Activated CD8-positive, alpha-beta T cell treated with anti-CD3 and anti-CD28 coated beads for 36 hours (primary cell): ENCODE results near the gene CDH23. TPM values are rescaled to one million over a fixed set of nuclear protein-coding genes. Genes with fewer than 3 reads are reported as not detected.
A peak's percentile ranks its signal among the peaks of the same experiment; 100 is the strongest.

Source experiments
- ATAC-seq: fragments of 200-7000 bp; cut with Tn5 transposase; one replicate; pipeline ENCODE4 v1.10.0; 2021; ENCODE audit warnings: mild to moderate bottlenecking, moderate library complexity
- CTCF ChIA-PET: fragments of 350-600 bp; sonication (Branson Sonifier 250); formaldehyde crosslinking; loops from one replicate; lab custom pipeline; 2021; ENCODE audit warnings: antibody characterized with exemption; lab: Charles Lee
- POLR2A ChIA-PET: fragments of 350-600 bp; sonication (Branson Sonifier 250); formaldehyde crosslinking; loops from one replicate; lab custom pipeline; 2021; ENCODE audit warnings: antibody characterized with exemption; lab: Charles Lee
- DNase-seq: peaks from one replicate; pipeline ENCODE4 v3.0.0-alpha.2; 2020
- H3K27ac Mint-ChIP-seq: one replicate; pipeline ENCODE4 v1.8.0; 2021; ENCODE audit warnings: mild to moderate bottlenecking, mixed read lengths
- H3K27me3 Mint-ChIP-seq: one replicate; pipeline ENCODE4 v1.8.0; 2021; ENCODE audit warnings: mixed read lengths
- H3K36me3 Mint-ChIP-seq: one replicate; pipeline ENCODE4 v1.8.0; 2021; ENCODE audit warnings: low read depth, mixed read lengths
- H3K4me1 Mint-ChIP-seq: one replicate; pipeline ENCODE4 v1.8.0; 2021; ENCODE audit warnings: low read depth, mixed read lengths
- H3K4me3 Mint-ChIP-seq: one replicate; pipeline ENCODE4 v1.8.0; 2021; ENCODE audit warnings: mild to moderate bottlenecking, moderate library complexity, mixed read lengths
- H3K9me3 Mint-ChIP-seq: one replicate; pipeline ENCODE4 v1.8.0; 2021; ENCODE audit warnings: mixed read lengths
- intact Hi-C: fragments of 100-400 bp; cut with micrococcal nuclease; formaldehyde crosslinking; loops from one replicate; pipeline ENCODE4 v1.10.0; 2022
- total RNA-seq, 2 experiments: library from RNA; stranded (reverse); gene quantifications; one replicate each; pipeline ENCODE4 v1.2.3, GENCODE V29; 2021
- TF ChIP-seq, protein P1 (sequence below): fragments of 200-600 bp; IDR thresholded peaks from one replicate; pipeline ENCODE4 v1.8.0; 2022; ENCODE audit warnings: antibody characterized with exemption, mild to moderate bottlenecking

The CDH23 gene
- total RNA-seq, 2 experiments from 2014 or later, result 2.4 to 2.7 TPM

DNA sequence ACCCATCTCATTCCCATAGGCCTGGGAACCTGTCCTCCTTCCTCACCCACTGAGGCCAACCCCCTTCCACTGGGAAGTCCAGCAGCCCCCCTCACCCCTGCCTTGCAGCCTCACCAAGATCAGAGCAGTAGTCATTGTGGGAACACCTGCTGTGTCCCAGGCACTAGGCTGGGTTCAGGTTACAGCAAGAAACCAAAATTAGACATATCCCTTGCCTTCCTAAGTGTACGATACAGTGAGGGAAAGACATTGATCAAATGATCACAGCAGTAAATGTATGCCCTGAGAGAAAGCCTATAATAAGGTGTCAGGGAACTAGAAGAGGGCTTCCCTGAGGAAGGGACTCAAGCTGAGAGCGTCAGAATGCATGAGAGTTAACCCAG is 339.8 kb downstream of the CDH23 start:
- no peak for DNase-seq
- Mint-ChIP-seq H3K27me3 (no peaks in the 10 kb centered on the region), H3K4me3 (peak overlapping the region; percentile 76), H3K4me1 (peaks cover 99% of the 10 kb centered on the region), H3K27ac (peak overlapping the region; percentile 97), H3K9me3 (peaks cover 3% of the 10 kb centered on the region), H3K36me3 (peaks cover 11% of the 10 kb centered on the region)
- peak; percentile 14 for ATAC-seq
- CTCF ChIA-PET, result interaction anchor here (0.9 to 2.2 kb wide), 8 partner anchors 10 to 102 kb away, joined by 3 to 10 read pairs (median 4); no protein-coding TSS in a partner anchor
- TF ChIP-seq, protein P1, sequence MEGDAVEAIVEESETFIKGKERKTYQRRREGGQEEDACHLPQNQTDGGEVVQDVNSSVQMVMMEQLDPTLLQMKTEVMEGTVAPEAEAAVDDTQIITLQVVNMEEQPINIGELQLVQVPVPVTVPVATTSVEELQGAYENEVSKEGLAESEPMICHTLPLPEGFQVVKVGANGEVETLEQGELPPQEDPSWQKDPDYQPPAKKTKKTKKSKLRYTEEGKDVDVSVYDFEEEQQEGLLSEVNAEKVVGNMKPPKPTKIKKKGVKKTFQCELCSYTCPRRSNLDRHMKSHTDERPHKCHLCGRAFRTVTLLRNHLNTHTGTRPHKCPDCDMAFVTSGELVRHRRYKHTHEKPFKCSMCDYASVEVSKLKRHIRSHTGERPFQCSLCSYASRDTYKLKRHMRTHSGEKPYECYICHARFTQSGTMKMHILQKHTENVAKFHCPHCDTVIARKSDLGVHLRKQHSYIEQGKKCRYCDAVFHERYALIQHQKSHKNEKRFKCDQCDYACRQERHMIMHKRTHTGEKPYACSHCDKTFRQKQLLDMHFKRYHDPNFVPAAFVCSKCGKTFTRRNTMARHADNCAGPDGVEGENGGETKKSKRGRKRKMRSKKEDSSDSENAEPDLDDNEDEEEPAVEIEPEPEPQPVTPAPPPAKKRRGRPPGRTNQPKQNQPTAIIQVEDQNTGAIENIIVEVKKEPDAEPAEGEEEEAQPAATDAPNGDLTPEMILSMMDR, result no peak
- POLR2A ChIA-PET, result interaction anchor here (1.1 to 7.9 kb wide), 7 partner anchors 8 to 41 kb away, joined by 3 to 59 read pairs (median 15); partner anchors contain the start of gene VSIR
- intact Hi-C loops, result no loop called here

DNA sequence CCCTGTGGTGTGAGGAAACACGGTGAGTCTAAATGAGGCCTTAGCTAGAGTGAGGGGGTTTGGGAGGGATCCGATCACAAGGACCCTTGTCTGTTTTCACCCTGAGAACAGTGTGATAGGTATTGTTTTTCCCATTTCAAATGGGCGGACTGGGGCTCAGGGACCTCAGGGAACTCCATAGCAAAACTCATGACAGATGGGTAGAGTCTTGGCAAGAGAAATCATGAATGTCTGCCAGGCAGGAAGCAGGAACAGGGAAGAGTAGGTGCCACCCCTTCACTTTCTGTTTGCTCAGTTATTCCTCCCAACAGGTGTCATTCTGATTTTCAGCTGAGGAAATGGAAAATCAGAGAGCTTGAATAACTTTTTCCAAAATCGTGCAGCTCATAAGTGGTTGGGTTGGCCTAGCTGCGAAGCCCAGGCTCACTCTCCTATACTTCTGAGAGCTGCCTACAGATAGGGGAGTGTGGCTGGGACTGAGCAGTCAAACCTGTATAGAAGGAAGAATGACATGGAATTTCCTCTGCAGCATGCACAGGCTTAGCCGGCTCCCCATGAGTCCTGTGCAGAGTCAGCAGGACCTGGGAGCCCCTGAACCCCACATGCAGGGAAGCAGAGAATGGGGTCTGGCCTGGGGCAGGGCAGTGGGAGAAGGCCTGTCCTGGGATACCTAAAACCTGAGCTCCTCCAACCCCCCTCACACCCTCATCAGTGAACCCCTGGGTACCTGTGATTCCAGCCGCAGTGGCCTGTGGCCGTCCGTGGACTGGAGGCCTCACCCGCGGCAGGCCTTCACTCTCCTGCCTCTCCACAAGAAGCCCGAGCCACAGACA is 340.5 kb downstream of the CDH23 start:
- intact Hi-C loops, result no loop called here
- ChIA-PET POLR2A (interaction anchor here (0.6 to 7.9 kb wide), 9 partner anchors 9 to 870 kb away, joined by 3 to 59 read pairs (median 6); partner anchors contain the start of gene VSIR), CTCF (interaction anchor here (0.9 to 2.2 kb wide), 9 partner anchors 11 to 102 kb away, joined by 3 to 10 read pairs (median 3); no protein-coding TSS in a partner anchor)

DNA sequence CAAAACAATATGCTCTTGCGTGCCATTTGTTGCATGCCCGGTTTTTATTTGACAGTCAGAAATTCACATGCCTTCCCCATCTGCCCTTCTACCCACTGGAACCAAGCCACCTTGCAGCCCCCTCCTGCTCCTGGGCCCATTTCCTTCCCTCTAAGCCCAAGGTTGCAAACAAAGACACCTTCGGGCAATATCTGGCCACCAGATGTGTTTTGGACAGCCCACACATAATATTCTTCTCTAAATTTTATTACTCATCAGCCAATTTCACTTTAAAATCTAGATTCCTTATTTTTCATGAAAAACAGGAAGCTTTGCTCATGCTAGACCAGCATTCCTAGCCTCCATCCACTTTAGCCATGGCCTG is 341.1 kb downstream of the CDH23 start:
- DNase-seq (no peak), ATAC-seq (no peak)
- intact Hi-C loops, result no loop called here
- Mint-ChIP-seq H3K27me3 (no peaks in the 10 kb centered on the region), H3K36me3 (peaks cover 19% of the 10 kb centered on the region), H3K4me1 (peaks cover 99% of the 10 kb centered on the region), H3K27ac (peak overlapping the region; percentile 97), H3K9me3 (peaks cover 11% of the 10 kb centered on the region), H3K4me3 (peak overlapping the region; percentile 1)
- ChIA-PET POLR2A (interaction anchor here (0.6 to 7.9 kb wide), 7 partner anchors 9 to 871 kb away, joined by 3 to 59 read pairs (median 6); partner anchors contain the start of gene VSIR), CTCF (interaction anchor here (1.1 to 2.2 kb wide), 3 partner anchors 11 to 41 kb away, joined by 3 to 10 read pairs (median 6); no protein-coding TSS in a partner anchor)
- TF ChIP-seq, protein P1, result no peak

More for the DNA sequence above, 340.5 kb downstream of the CDH23 start:
- no peaks in the 10 kb centered on the region for H3K27me3 Mint-ChIP-seq
- TF ChIP-seq, protein P1, result no peak
- DNase-seq, result peak; percentile 57
- peak overlapping the region; percentile 97 for H3K27ac Mint-ChIP-seq
- peak; percentile 27 for ATAC-seq
- H3K9me3 Mint-ChIP-seq, result peaks cover 5% of the 10 kb centered on the region
- H3K4me1 Mint-ChIP-seq, result peaks cover 99% of the 10 kb centered on the region
- peaks cover 16% of the 10 kb centered on the region for H3K36me3 Mint-ChIP-seq
- peak overlapping the region; percentile 76 for H3K4me3 Mint-ChIP-seq

DNA sequence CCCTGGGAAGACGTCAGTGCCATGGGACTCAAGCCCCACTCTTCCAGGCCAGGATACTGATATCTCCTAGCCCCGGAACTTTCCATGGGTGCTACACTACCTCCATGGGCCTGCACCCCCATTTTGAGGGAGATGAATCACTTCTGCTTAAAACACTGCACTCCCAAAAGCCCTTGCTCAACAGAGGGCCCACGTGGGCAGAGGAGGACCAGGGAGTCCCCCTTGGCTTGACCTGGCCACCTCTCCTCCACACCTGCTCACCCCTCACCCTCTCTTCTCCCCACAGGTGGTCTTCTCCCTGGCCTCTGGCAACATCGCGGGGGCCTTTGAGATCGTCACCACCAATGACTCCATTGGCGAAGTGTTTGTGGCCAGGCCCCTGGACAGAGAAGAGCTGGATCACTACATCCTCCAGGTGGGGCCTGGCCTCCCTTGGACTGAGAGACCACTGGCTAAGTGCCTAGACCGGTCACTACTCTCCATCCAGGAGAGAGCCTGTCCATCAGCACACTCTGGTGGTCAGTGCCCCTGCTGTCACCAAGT is 342.7 kb downstream of the CDH23 start:
- H3K4me3 Mint-ChIP-seq, result no peak overlapping the region
- H3K9me3 Mint-ChIP-seq, result peaks cover 12% of the 10 kb centered on the region
- CTCF ChIA-PET, result interaction anchor here (0.8 to 4.5 kb wide), 3 partner anchors 9 to 30 kb away, joined by 3 to 31 read pairs (median 4); no protein-coding TSS in a partner anchor
- POLR2A ChIA-PET, result interaction anchor here (0.8 to 7.9 kb wide), 3 partner anchors 9 to 28 kb away, joined by 4 to 59 read pairs (median 6); no protein-coding TSS in a partner anchor
- ATAC-seq (no peak), DNase-seq (no peak)
- H3K36me3 Mint-ChIP-seq, result peaks cover 20% of the 10 kb centered on the region
- no peaks in the 10 kb centered on the region for H3K27me3 Mint-ChIP-seq
- peak overlapping the region; percentile 97 for H3K27ac Mint-ChIP-seq
- TF ChIP-seq, protein P1, result no peak
- peaks cover 100% of the 10 kb centered on the region for H3K4me1 Mint-ChIP-seq
- intact Hi-C loops, result no loop called here
